NCI-H526 (cell line): ENCODE measurements around the gene IER3IP1.
"Not testable (repeated sequence)": the region's sequence is repeated elsewhere in the genome, so short reads cannot be mapped to it uniquely, and the experiment has no call there.

ENCODE experiments used
- DNase-seq, 2 experiments: peaks; one replicate each; lab custom pipeline; 2025; lab: John Stamatoyannopoulos, UW

Gene IER3IP1, protein sequence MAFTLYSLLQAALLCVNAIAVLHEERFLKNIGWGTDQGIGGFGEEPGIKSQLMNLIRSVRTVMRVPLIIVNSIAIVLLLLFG

DNA sequence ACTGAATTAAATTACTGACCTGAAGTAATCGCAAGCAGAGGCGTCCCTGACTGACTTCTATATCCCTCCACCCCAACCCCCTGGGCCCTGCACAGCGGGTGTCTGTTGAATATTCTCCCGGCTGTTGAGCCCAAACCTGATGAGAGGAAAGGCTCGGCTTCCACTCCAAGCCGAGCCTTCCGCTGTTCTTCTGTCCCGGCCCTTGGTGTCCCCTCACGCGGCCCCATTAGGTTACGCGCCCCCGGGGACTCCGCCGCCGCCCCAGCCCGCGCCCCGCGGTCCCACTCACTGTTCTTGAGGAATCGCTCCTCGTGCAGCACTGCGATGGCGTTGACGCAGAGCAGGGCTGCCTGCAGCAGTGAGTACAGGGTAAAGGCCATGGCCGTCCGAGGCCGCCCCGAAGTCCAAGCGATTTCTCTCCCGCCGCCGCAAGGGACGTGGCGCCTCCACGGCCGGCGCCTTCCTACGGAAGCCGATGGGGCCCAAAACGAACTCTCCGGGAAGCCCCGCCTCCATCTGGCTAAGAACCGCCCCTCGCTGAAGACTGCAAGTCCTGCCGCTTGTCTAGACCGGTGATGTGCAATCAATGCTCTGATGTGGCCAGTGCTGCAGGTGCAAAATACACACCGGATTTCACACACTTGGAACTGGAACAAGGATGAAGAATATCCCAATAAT is at the start of gene IER3IP1:
Gene IER3IP1 (minus strand): TSS at position 467 of the 678 bp plus-strand sequence. CDS start 87 bp downstream, at position 380.
- peak; percentile 85 to 93 for DNase-seq

DNA sequence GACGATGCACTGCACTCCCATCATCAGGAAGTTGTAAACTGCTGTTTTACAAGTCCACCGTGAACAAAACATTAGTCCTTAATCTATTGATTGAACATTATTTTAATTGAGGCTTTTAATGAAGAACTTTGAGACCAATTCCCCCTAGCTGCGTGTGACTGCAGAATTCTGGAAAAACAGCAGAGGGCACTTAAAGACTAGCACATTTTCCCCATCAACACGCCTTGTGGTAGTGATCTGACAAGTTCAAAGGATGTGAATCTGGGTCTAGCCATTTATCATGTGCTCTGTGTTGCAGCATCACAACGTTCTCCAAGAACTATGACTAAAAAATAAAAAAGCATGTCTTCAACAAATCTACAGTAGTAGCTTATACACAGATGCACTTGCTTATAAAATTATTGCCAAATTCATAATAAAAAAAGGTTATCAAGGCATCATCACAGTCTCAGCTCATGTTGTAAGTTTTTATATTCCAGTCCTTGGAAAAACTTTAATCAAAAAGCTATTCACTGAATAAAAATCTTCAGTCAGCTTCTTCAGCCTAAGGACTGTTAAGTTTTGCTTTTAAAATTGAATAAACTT is 39.5 kb upstream of the IER3IP1 start:
- peak; percentile 19 to 63 for DNase-seq

DNA sequence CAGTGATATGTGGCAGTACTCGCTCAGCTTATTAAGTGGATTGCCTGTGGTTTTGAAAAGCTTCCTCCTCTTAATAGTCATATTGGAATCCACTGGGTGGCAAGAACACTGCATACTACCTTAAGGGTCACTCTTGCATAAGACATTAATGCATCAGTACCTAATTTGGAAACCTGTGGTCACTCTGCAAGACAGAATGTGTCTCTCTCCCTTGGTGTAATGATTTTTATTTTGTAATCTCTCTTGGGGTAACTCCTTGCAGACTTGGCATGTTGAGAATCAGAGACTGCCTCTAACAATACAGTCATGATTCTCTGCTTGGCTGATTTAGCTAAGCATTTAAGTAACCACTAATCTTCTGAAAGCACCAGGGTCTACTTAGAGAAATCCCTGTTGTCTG is 33.0 kb upstream of the IER3IP1 start:
- no peak for DNase-seq

DNA sequence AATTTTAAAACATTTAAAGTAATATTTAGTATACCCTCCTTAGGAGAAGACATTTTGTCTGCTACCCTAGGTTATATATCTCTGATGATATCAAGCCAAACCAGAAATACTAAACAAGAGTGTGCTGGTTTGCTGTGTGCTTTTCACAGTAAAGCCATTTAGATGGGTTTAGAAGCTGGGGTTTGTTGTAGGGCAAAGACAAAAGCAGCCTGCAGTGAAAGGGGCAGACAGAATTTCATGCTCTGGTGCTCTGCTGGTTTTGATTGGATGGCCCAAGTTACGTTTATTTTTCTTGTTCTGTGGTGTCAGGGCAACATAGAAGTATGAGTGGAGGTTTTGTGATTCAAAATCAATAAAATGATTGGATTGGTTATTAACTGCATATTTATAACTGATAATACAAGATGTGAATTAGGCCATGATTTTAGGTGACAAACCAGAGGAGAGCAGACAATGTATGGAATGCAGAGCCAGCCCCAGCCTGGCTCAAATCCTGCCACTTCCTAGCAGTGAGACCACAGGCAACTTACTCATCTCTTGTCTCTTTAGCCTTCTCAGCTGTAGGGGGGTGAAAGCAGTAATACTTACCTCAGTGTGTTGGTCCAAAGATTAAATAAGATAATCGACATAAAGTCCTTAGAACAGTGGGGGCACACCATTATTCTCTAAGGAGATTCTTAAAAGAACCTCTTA is 30.9 kb upstream of the IER3IP1 start:
- no peak for DNase-seq

DNA sequence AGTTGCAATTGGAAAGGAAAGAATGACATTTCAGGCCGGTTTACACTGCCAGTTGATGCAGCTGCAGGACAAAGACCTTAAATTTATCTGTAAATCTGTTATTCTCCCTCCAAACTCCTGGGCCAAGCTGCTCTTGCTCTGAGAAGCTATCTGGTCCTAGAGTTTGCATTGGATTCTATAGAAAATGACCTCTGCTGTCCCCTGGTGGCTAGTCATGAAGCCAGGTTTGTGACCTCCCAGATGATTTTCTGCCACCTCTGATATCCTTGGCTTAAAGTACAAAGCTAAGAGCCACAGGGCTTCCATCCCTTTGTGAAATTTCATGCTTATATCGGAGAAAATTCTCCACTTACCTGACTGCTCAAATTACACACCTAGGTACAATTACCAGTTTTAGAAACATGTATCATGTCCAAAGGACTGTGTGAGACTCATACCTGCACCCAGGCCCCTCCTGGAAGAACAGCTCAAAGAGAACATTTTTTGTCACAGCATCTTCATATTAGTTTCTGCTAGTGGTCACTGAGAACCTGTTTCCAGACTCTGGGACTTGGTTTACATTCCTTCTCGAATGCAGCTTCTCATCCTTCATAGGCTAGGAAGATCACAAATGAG is 28.9 kb upstream of the IER3IP1 start:
- peak; percentile 12 to 53 for DNase-seq

DNA sequence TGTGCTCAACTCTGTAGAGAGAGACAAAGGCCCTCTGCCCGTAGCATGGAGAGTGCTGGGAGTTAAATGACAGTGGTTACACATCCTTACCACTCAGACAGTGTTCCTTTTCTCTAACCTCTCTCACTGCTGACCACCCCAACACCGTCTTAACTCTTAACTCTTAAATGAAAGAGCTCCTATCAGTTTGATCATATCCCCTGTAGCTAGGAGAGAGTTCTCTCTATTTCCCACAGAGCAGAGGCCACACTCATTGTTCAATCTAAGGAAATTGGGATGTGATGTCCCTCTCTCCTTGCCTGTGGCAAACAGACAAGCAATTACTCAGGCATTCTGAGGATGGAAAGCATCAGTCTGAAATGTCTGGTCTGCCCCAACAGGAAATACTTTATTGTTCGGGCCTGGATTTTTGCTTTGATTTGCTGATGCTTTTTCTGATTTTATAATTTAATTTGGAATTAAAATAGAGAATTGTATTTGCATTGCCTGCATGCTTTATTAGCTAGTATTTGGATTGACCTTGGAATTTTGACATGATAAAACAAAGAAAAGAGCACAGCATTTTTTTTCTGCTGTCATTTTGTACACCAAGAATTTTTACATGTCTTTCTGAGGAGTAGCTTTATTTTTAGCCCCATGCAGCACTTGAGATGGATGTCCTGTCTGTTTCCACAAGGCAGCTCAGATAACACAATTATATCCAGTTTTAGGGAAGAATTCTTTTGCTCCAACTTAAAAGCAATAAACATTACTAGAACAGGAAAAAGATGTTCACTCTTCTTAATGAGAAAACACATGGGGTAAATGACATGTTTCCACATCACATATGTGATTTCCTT is 27.7 kb upstream of the IER3IP1 start:
- no peak for DNase-seq

DNA sequence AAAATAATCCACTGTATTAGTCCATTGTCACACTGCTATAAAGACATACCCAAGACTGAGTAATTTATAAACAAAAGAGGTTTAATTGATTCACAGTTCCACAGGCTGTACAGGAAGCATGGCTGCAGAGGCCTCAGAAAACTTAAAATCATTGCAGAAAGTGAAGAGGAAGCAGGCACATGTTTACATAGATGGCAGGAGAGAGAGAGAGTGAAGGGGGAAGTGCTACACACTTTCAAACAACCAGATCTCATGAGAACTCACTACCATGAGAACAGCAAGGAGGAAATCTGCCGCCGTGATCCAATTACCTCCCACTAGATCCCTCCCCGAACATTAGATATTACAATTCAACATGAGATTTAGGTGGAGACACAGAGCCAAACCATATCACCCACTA is 19.8 kb upstream of the IER3IP1 start:
- DNase-seq: not testable (repeated sequence)

DNA sequence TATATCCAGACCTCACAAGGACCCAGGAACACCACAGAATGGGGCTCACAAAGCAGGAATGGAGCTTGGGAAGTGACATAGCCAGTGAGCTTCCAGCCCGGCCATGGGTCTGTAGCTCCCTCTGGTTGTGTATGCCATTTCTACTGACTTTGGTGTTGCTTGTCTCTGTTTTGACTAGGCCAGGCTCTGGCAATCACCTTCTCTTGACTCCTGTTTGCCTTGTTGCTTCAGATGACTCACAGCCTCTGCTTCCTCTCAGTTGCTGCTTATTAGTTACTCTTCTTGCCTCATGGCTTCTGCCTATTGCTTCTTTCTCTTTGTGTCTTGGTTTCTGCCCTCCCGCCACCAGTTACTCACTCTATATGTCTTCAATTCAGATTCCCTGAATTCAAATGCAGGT is 15.8 kb upstream of the IER3IP1 start:
- DNase-seq: no peak

DNA sequence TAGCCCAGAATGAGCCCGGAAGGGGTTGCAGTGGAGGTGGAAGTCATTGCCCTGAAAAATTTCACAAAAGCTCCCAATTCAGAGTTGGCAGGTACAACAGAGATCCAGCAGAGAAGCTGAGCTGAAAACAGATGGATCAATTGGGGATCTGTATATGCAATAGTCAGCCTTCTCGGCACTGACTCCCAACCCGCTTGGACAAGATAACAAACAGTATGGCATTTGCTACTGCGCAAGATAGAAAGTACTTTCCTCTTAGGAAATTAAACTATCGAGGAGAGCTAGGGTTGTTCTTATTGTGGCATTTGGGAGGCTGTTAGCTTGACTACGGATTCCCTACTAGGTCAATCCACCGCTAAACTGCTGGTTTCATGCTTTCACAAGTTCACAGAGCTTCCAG is 11.6 kb upstream of the IER3IP1 start:
- DNase-seq: no peak

DNA sequence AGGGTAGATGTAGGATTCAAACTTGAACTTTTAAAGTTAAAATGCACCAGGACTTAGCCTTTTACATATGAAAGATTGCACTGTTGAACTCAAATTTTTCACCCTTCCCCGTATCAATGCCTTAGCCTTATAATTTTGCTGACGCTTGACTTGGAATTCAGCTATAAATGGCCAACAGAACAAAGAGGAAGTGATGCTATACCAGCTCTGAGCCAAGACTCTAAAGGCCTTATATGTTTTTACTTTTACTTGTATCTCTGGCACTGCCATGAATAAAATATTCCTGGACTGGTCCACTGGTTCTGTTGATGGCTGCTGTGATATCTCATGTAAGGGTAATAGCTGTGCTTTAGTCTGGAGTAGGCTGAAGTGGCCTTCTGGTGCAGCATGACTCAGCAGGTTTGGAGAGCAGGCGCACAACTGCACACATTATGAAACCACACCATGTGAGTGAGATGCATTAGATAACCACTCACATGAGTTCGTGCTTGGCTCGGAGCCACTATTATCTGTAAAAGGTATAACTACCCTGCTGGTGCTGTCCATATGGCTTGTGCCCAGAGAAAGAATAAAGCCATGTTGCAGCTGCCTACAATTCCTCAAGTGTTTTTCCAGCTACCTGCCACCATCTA is 8.4 kb upstream of the IER3IP1 start:
- DNase-seq: peak in 1 of 2 experiments; percentile 3

DNA sequence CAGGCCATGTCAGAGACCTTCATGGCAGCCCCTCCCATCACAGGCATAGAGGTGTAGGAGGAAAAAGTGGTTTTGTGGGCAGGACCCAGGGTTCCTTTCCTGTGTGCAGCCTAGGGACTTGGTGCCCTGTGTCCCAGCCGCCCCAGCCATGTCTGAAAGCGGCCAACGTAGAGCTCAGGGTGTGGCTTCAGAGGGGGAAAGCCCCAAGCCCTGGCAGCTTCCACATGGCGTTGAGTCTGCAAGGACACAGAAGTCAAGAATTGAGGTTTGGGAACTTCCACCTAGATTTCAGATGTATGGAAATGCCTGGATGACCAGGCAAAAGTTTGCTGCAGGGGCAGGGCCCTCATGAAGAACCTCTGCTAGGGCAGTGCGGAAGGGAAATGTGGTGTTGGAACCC is 6.0 kb upstream of the IER3IP1 start:
- DNase-seq: not testable (repeated sequence)

DNA sequence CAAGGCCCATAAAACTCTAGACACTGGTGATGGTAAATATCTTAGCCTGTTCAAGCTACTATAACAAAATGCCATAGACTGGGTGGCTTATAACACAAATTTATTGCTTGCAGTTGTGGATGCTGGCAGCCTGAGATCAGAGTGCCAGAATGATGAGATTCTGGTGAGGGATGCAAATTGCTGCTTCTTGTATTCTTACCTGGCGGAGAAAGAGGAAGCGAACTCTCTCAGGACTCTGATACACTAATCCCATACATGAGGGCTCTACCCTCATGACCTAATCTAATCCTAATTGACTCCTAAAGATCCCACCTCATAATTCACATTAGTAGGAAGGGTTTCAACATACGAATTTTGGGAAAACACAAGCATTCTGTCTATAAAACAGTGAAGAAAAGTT is 4.6 kb upstream of the IER3IP1 start:
- no peak for DNase-seq

DNA sequence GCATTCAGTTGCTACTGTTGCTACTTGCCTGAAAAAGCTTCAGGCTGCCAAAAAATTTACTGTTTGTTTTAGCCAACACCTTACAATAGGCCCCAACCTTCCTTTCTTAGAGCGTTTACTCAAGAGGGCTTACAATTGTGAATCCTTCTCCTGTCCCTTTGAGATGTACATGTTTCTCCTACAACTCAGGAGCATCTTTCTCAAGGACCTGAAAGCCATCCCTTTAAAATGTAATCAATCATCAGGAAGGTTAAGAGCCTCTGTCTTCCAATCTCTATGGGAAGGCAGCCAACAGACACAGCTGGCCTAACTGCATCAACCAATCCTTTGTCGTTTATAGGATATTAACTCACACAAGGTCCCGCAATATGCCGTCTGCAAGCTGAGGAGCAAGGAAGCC is 3.4 kb upstream of the IER3IP1 start:
- DNase-seq: no peak

DNA sequence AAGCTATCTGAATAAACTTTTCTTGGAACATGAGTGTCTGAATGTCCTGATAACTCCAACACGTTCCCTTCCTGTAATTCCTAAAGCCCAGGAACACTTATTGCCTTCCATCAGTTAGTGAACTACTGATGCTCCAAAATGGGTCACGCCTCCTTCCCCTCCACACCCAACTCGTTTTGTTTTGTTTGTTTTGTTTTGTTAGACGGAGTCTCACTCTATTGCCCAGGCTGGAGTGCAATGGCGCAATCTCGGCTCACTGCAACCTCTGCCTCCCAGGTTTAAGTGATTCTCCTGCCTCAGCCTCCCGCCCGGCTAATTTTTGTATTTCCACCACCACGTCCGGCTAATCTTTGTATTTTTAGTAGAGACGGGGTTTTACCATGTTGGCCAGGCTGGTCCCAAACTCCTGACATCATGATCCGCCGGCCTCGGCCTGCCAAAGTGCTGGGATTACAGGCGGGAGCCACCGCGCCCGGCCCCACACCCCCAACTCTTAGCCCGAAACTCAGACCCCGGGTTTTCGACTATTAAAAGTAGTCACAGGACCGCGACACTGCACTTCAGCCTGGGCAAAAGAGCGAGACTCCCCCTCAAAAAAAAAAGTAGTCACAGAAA is 774 bp downstream of the IER3IP1 start:
- DNase-seq: peak in 1 of 2 experiments; percentile 21

DNA sequence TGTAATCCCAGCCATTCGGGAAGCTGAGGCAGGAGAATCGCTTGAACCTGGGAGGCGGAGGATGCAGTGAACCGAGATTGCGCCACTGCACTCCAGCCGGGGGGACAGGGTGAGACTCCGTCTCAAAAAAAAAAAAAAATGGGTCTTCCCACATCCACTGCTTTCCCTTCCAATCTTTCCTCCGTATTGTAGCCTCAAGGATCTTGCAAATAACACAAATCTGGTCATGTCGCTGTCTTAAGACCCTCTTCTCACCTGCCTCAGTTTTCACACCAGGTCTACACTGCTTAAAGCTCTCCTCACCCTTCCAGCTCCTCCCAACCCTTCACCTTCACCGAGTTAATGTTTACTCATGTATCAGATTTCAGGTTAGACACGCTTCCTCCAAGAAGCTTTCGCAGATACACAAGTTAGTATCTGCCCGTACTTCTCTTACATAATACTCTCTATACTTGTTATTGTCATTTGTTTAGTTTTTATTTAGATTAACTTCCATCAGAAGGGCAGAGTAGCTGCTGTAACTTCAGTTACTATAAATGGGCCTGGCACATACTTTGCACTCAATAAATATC is 1.5 kb downstream of the IER3IP1 start:
- DNase-seq: peak; percentile 2 to 4

DNA sequence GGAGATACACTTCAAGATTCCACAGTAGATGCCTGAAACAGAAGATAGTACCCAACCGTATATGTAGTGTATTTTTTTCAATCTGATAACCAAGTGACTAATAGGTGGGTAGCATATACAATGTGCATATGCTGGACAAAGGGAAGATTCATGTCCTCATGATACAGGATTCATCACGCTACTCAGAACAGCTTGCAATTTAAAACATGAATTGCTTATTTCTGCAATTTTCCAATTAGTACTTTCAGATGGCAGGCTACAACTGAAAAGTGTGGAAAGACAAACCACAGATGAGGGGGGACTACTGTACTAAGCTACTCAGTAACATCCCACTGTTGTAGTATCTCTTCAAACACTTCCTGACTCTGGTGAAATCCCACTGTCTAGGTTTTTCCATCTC is 3.7 kb downstream of the IER3IP1 start:
- no peak for DNase-seq

DNA sequence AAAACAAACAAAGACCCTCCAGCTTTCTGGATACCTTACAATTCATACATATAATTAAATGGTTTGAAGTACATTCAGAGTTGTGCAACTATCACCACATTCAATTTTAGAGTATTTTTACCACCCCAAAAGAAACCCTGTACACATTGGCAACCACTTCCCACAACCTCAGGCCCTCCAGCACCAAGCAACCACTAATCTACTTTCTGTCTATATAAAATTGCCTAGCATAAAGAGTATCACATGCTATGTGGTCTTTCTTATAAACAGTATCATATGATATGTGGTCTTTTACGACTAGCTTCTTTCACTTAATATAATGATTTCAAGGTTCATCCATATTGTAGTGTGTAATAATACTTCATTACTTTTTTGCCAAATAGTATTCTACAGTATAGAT is 7.3 kb downstream of the IER3IP1 start:
- DNase-seq: no peak

DNA sequence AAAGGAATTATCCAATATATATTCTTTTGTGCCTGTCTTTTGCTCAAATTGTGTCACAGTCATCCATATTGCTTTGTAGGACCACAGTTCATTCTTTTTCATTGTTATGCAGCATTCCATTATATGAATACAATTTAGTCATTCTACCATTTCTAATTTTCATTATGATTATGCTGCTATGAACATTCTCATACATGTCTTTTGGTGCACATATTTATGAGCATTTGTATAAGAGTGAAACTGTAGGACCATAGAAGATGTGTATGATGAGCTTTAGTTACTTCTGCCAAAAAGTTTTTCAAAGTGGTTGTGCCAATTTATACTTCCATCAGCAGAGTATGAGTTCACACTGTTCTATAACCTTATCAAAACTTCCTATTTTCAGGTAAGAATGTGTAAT is 7.7 kb downstream of the IER3IP1 start:
- no peak for DNase-seq

DNA sequence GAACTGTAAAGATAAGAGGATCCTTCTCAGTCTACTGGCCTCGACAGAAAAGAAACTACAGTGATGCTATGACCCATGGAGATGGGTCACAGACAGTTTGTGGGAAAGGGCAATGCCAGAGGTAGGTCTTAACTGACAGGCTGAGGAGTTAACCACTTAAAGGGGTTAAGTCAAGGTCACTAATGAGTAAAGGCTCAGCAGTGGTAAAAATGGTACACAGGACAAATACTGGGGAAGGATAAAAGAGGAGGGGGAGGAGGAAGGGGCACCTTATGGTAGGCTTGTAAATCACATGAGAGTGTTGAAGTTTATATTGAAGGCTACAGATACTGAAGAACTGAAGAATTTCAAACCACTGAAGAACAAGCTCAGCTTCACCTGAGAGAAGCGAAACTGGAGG is 9.9 kb downstream of the IER3IP1 start:
- DNase-seq: no peak

DNA sequence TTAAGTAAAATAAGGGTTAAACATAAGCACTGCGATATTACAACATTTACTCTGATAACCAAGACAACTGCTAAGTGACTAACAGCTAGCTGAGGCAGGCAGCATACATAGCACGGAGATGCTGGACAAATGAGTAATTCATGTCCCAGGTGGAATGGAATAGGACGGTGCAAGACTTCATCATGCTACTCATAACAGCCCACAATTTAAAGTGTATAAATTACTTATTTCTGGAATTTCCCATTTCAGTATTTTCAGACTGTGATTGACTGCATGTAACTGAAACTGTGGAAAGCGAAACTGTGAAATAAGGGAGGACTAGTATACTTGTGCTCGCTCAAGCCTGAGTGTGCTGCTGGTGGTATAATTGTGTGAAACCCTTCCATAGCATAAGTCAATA is 12.9 kb downstream of the IER3IP1 start:
- no peak for DNase-seq

DNA sequence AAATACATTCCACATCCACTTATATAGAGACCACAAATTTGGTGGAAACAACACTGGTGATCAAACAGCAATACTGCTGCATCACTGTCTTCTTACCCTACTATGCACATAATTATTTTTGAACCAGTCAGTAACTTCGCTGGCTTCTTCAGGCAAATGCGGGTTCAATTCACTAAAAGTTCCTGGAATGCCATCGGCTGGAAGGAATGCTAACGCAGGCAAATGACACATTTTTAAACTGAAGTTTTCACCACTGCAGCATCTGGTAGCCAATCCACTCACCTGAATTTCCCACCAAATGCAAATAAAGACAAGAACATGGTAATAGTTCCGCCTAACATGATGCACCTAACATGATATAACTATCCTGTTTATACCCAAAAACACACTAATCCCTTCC is 15.9 kb downstream of the IER3IP1 start:
- no peak for DNase-seq
